HepG2 (cell line): ENCODE results near the gene ZBTB25. TPM values are rescaled to one million over a fixed set of nuclear protein-coding genes. Genes with fewer than 3 reads are reported as not detected.
A peak's percentile ranks its signal among the peaks of the same experiment; 100 is the strongest.

Source experiments
- CENPX ChIP-seq: sonication (generic); formaldehyde crosslinking; IDR thresholded peaks from 2 replicates; pipeline ENCODE4 v1.9.0; 2021; ENCODE audit warnings: mild to moderate bottlenecking, missing genetic modification reagents, moderate library complexity
- EEA1 ChIP-seq: sonication (generic); formaldehyde crosslinking; IDR thresholded peaks from 2 replicates; pipeline ENCODE4 v1.5.1; 2020; ENCODE audit warnings: mild to moderate bottlenecking, missing genetic modification reagents, borderline replicate concordance
- HOXA3 ChIP-seq: sonication (generic); formaldehyde crosslinking; IDR thresholded peaks from 2 replicates; pipeline ENCODE4 v1.5.0; 2020; ENCODE audit warnings: missing genetic modification reagents
- KDM3A ChIP-seq: IDR thresholded peaks from 2 replicates; pipeline ENCODE4 v1.6.1; 2018; ENCODE audit warnings: low read depth, missing compliant biosample characterization
- KLF15 ChIP-seq: sonication (generic); formaldehyde crosslinking; IDR thresholded peaks from 2 replicates; pipeline ENCODE4 v1.8.1; 2023; ENCODE audit warnings: borderline replicate concordance, mild to moderate bottlenecking, inconsistent platforms, missing genetic modification reagents, mixed read lengths
- PAF1 ChIP-seq: IDR thresholded peaks from 2 replicates; pipeline ENCODE4 v1.6.1; 2016; ENCODE audit warnings: missing genetic modification reagents, missing compliant biosample characterization
- PHF8 ChIP-seq: sonication (generic); formaldehyde crosslinking; IDR thresholded peaks from 2 replicates; pipeline ENCODE4 v1.5.0; 2020; ENCODE audit warnings: missing genetic modification reagents
- SMAD3 ChIP-seq: sonication (generic); formaldehyde crosslinking; IDR thresholded peaks from 2 replicates; pipeline ENCODE4 v1.4.0; 2020; ENCODE audit warnings: missing genetic modification reagents
- SRY ChIP-seq: sonication (generic); formaldehyde crosslinking; IDR thresholded peaks from 2 replicates; pipeline ENCODE4 v1.8.0; 2022; ENCODE audit warnings: mild to moderate bottlenecking, missing genetic modification reagents
- TBP ChIP-seq: sonication (generic); formaldehyde crosslinking; IDR thresholded peaks from 2 replicates; pipeline ENCODE4 v1.5.0; 2020; ENCODE audit warnings: missing genetic modification reagents
- ZIK1 ChIP-seq: sonication (generic); formaldehyde crosslinking; IDR thresholded peaks from 2 replicates; pipeline ENCODE4 v1.5.0; 2020; ENCODE audit warnings: mild to moderate bottlenecking, low read depth, missing genetic modification reagents, borderline replicate concordance
- ZNF30 ChIP-seq: sonication (generic); formaldehyde crosslinking; IDR thresholded peaks from 2 replicates; pipeline ENCODE4 v1.5.0; 2020; ENCODE audit warnings: mild to moderate bottlenecking, missing genetic modification reagents
- ZNF331 ChIP-seq: sonication (generic); formaldehyde crosslinking; IDR thresholded peaks from 2 replicates; pipeline ENCODE4 v1.4.0; 2020; ENCODE audit warnings: missing genetic modification reagents
- ZNF713 ChIP-seq: sonication (generic); formaldehyde crosslinking; IDR thresholded peaks from 2 replicates; pipeline ENCODE4 v1.4.0; 2020; ENCODE audit warnings: mild to moderate bottlenecking, missing genetic modification reagents
- ZNF746 ChIP-seq: sonication (generic); formaldehyde crosslinking; IDR thresholded peaks from 2 replicates; pipeline ENCODE4 v1.8.0; 2022; ENCODE audit warnings: mild to moderate bottlenecking, missing genetic modification reagents
- polyA plus RNA-seq, 8 experiments: library from polyadenylated mRNA; depleted of rRNA in 3 of 8; stranded (reverse) in 7 of 8; unstranded in 1 of 8; fragments of >200 nt; fragmentation: Illumina TruSeq in 4 of 8; extraction: Trizol in 4 of 8; gene quantifications; 2 replicates each; pipeline versions ENCODE4 v1.2.1 to v1.2.3, GENCODE V29; 2011 to 2016; ENCODE audit warnings: low read depth in 4 of 8, missing spikeins in 1 of 8, mixed read lengths in 1 of 8; ENCODE audit not compliant: insufficient read depth in 1 of 8
- total RNA-seq, 5 experiments: library from RNA; depleted of rRNA; stranded (reverse); fragments of >200 nt; fragmentation: Illumina TruSeq; extraction: Trizol; gene quantifications; 2 replicates each; pipeline ENCODE4 v1.2.3, GENCODE V29; 2016; ENCODE audit warnings: low read depth in 1 of 5
- TF ChIP-seq, protein P1 (sequence below): sonication (generic); formaldehyde crosslinking; IDR thresholded peaks from 2 replicates; pipeline ENCODE4 v1.4.0; 2020; ENCODE audit warnings: missing genetic modification reagents
- TF ChIP-seq, protein P2 (sequence below): sonication (generic); formaldehyde crosslinking; IDR thresholded peaks from 2 replicates; pipeline ENCODE4 v1.9.0; 2022; ENCODE audit warnings: low read depth, missing genetic modification reagents
- TF ChIP-seq, protein P3 (sequence below): sonication (generic); formaldehyde crosslinking; IDR thresholded peaks from 2 replicates; pipeline ENCODE4 v1.4.0; 2020; ENCODE audit warnings: missing genetic modification reagents
- TF ChIP-seq, protein P4 (sequence below): sonication (generic); formaldehyde crosslinking; IDR thresholded peaks from 2 replicates; pipeline ENCODE4 v1.5.0; 2020; ENCODE audit warnings: mild to moderate bottlenecking, low read depth, missing genetic modification reagents, borderline replicate concordance

Gene ZBTB25
- total and polyA plus RNA-seq, 2 of the 13 experiments (the other 11 are each of a cell fraction or from before 2014, with no cell fraction given): 3.5 to 7.6 TPM

DNA sequence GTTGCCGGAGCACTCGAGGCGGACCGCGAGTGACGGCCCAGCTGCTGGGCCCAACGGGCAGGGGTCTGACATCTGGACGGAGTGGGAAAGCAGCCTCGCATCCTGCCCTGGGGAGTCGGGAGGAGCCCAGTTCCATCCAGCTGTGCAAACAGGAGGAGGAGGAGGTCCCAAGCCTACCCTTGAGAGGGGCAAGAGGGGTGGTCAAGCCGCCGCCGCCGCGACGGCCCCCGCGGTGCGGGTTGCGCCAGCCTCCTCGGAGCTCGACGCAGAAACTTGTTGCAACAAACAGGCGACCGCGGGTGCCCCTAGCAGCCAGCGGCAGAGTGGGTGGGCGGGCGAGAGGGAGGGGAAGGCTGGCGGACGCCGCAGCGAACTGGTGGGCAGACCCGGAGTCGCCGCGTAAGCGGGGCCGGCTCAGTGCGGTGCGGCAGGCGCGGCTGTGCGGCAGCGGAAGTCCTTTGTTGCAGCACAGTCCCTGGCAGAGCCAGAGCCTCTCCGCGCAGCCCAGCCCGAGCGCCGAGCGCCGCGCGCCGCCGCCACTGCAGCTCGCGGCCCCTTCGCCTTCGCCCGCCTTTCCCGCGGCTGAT is 765 bp upstream of the ZBTB25 start, which contains the start of gene ZBTB1 (continued):
- TF ChIP-seq, protein P1, sequence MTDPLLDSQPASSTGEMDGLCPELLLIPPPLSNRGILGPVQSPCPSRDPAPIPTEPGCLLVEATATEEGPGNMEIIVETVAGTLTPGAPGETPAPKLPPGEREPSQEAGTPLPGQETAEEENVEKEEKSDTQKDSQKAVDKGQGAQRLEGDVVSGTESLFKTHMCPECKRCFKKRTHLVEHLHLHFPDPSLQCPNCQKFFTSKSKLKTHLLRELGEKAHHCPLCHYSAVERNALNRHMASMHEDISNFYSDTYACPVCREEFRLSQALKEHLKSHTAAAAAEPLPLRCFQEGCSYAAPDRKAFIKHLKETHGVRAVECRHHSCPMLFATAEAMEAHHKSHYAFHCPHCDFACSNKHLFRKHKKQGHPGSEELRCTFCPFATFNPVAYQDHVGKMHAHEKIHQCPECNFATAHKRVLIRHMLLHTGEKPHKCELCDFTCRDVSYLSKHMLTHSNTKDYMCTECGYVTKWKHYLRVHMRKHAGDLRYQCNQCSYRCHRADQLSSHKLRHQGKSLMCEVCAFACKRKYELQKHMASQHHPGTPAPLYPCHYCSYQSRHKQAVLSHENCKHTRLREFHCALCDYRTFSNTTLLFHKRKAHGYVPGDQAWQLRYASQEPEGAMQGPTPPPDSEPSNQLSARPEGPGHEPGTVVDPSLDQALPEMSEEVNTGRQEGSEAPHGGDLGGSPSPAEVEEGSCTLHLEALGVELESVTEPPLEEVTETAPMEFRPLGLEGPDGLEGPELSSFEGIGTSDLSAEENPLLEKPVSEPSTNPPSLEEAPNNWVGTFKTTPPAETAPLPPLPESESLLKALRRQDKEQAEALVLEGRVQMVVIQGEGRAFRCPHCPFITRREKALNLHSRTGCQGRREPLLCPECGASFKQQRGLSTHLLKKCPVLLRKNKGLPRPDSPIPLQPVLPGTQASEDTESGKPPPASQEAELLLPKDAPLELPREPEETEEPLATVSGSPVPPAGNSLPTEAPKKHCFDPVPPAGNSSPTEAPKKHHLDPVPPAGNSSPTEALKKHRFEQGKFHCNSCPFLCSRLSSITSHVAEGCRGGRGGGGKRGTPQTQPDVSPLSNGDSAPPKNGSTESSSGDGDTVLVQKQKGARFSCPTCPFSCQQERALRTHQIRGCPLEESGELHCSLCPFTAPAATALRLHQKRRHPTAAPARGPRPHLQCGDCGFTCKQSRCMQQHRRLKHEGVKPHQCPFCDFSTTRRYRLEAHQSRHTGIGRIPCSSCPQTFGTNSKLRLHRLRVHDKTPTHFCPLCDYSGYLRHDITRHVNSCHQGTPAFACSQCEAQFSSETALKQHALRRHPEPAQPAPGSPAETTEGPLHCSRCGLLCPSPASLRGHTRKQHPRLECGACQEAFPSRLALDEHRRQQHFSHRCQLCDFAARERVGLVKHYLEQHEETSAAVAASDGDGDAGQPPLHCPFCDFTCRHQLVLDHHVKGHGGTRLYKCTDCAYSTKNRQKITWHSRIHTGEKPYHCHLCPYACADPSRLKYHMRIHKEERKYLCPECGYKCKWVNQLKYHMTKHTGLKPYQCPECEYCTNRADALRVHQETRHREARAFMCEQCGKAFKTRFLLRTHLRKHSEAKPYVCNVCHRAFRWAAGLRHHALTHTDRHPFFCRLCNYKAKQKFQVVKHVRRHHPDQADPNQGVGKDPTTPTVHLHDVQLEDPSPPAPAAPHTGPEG: peak; percentile 78; the same call in 1 of the 2 replicates
- 0 out of 2 replicates have a peak, but pooled peaks have one; percentile 9 for TF ChIP-seq HOXA3 (CRISPR knock-in tag)
- peak; percentile 23; the same call in 1 of the 2 replicates for TF ChIP-seq ZNF30 (CRISPR knock-in tag)
- TF ChIP-seq KLF15 (CRISPR knock-in tag): 0 out of 2 replicates have a peak, but pooled peaks have one; percentile 24
- TF ChIP-seq SMAD3 (CRISPR knock-in tag): no peak
- no peak for TF ChIP-seq EEA1 (CRISPR knock-in tag)
- peak; percentile 76 for TF ChIP-seq PHF8 (CRISPR knock-in tag)
- 0 out of 2 replicates have a peak, but pooled peaks have one; percentile 30 for TF ChIP-seq ZNF331 (CRISPR knock-in tag)
- TF ChIP-seq TBP: no peak
- peak; percentile 48; the same call in 1 of the 2 replicates for TF ChIP-seq KDM3A
- TF ChIP-seq, protein P2, sequence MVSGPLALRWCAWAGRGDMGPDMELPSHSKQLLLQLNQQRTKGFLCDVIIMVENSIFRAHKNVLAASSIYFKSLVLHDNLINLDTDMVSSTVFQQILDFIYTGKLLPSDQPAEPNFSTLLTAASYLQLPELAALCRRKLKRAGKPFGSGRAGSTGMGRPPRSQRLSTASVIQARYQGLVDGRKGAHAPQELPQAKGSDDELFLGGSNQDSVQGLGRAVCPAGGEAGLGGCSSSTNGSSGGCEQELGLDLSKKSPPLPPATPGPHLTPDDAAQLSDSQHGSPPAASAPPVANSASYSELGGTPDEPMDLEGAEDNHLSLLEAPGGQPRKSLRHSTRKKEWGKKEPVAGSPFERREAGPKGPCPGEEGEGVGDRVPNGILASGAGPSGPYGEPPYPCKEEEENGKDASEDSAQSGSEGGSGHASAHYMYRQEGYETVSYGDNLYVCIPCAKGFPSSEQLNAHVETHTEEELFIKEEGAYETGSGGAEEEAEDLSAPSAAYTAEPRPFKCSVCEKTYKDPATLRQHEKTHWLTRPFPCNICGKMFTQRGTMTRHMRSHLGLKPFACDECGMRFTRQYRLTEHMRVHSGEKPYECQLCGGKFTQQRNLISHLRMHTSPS (CRISPR knock-in tag): no peak; the same call in 1 of the 2 replicates
- no peak for TF ChIP-seq ZIK1
- TF ChIP-seq ZNF713: no peak
- TF ChIP-seq, protein P3, sequence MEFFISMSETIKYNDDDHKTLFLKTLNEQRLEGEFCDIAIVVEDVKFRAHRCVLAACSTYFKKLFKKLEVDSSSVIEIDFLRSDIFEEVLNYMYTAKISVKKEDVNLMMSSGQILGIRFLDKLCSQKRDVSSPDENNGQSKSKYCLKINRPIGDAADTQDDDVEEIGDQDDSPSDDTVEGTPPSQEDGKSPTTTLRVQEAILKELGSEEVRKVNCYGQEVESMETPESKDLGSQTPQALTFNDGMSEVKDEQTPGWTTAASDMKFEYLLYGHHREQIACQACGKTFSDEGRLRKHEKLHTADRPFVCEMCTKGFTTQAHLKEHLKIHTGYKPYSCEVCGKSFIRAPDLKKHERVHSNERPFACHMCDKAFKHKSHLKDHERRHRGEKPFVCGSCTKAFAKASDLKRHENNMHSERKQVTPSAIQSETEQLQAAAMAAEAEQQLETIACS (CRISPR knock-in tag): peak; percentile 32; the same call in 1 of the 2 replicates
- TF ChIP-seq SRY (CRISPR knock-in tag): peak; percentile 76; the same call in 1 of the 2 replicates
- no peak for TF ChIP-seq PAF1 (CRISPR knock-in tag)
- TF ChIP-seq CENPX: no peak
- TF ChIP-seq, protein P4, sequence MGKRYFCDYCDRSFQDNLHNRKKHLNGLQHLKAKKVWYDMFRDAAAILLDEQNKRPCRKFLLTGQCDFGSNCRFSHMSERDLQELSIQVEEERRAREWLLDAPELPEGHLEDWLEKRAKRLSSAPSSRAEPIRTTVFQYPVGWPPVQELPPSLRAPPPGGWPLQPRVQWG: no peak
- TF ChIP-seq ZNF746 (CRISPR knock-in tag): peak; percentile 64
